Neural crest cell (in vitro differentiated cells): ENCODE results near the gene SOCS3. TPM values are rescaled to one million over a fixed set of nuclear protein-coding genes. Genes with fewer than 3 reads are reported as not detected.

ENCODE experiments used
- DNase-seq: peaks from one replicate; pipeline ENCODE4 v3.0.0; 2021; ENCODE audit warnings: low read depth, mixed read lengths, low spot score
- H3K27ac Mint-ChIP-seq: one replicate; pipeline ENCODE4 v1.8.0; 2021; ENCODE audit warnings: mild to moderate bottlenecking, mixed read lengths; ENCODE audit not compliant: unreplicated experiment
- H3K27me3 Mint-ChIP-seq: 2 replicates; pipeline ENCODE4 v1.8.0; 2021; ENCODE audit warnings: low read depth, mild to moderate bottlenecking, mixed read lengths
- H3K36me3 Mint-ChIP-seq: 2 replicates; pipeline ENCODE4 v1.8.0; 2021; ENCODE audit warnings: low read depth, mild to moderate bottlenecking, mixed read lengths
- H3K4me1 Mint-ChIP-seq: 2 replicates; pipeline ENCODE4 v1.8.0; 2021; ENCODE audit warnings: mixed read lengths
- H3K4me3 Mint-ChIP-seq: one replicate; pipeline ENCODE4 v1.8.0; 2021; ENCODE audit warnings: mild to moderate bottlenecking, mixed read lengths
- H3K9me3 Mint-ChIP-seq: 2 replicates; pipeline ENCODE4 v1.8.0; 2021; ENCODE audit warnings: mixed read lengths
- CTCF ChIP-seq: fragments of 200-600 bp; sonication (generic); conservative IDR thresholded peaks from 2 replicates; pipeline ENCODE4 v1.5.0; 2021; ENCODE audit warnings: antibody characterized with exemption, mild to moderate bottlenecking
- total RNA-seq: library from RNA; stranded (reverse); gene quantifications from 2 replicates; pipeline ENCODE4 v1.2.1, GENCODE V29; 2021

The SOCS3 gene
- total RNA-seq, 1 donor from 2014 or later = 6.1 TPM

- no peak for TF ChIP-seq CTCF
- no peaks in the 10 kb centered on the region for H3K9me3 Mint-ChIP-seq
- peaks cover 4% of the 10 kb centered on the region for H3K36me3 Mint-ChIP-seq
- H3K4me1 Mint-ChIP-seq = no peaks in the 10 kb centered on the region
- no peak overlapping the region for H3K27ac Mint-ChIP-seq
- DNase-seq = no peak
- H3K27me3 Mint-ChIP-seq = no peaks in the 10 kb centered on the region
- H3K4me3 Mint-ChIP-seq = no peak overlapping the region
Measured at GRCh38 chr17:78399693-78400144, 39.8 kb upstream of the SOCS3 start.

GRCh38 chr17:78399028-78399692 lies 39.3 kb upstream of the SOCS3 start:
- DNase-seq = no peak
- peaks cover 4% of the 10 kb centered on the region for H3K36me3 Mint-ChIP-seq
- no peak overlapping the region for H3K27ac Mint-ChIP-seq
- H3K9me3 Mint-ChIP-seq = no peaks in the 10 kb centered on the region
- no peak for TF ChIP-seq CTCF
- H3K4me3 Mint-ChIP-seq = no peak overlapping the region
- no peaks in the 10 kb centered on the region for H3K27me3 Mint-ChIP-seq
- H3K4me1 Mint-ChIP-seq = no peaks in the 10 kb centered on the region

GRCh38 chr17:78398390-78398789 lies 38.5 kb upstream of the SOCS3 start:
- peaks cover 4% of the 10 kb centered on the region for H3K36me3 Mint-ChIP-seq
- H3K4me3 Mint-ChIP-seq = no peak overlapping the region
- DNase-seq = no peak
- H3K9me3 Mint-ChIP-seq = no peaks in the 10 kb centered on the region
- no peaks in the 10 kb centered on the region for H3K27me3 Mint-ChIP-seq
- TF ChIP-seq CTCF = no peak
- no peak overlapping the region for H3K27ac Mint-ChIP-seq
- H3K4me1 Mint-ChIP-seq = no peaks in the 10 kb centered on the region

GRCh38 chr17:78397681-78398101 lies 37.8 kb upstream of the SOCS3 start:
- peaks cover under 1% of the 10 kb centered on the region for H3K36me3 Mint-ChIP-seq
- H3K27ac Mint-ChIP-seq = no peak overlapping the region
- no peaks in the 10 kb centered on the region for H3K4me1 Mint-ChIP-seq
- no peaks in the 10 kb centered on the region for H3K9me3 Mint-ChIP-seq
- TF ChIP-seq CTCF = no peak
- no peak for DNase-seq
- no peak overlapping the region for H3K4me3 Mint-ChIP-seq
- H3K27me3 Mint-ChIP-seq = no peaks in the 10 kb centered on the region

- Mint-ChIP-seq H3K27ac (no peak overlapping the region), H3K36me3 (no peaks in the 10 kb centered on the region), H3K27me3 (no peaks in the 10 kb centered on the region), H3K9me3 (no peaks in the 10 kb centered on the region), H3K4me1 (peaks cover 3% of the 10 kb centered on the region), H3K4me3 (no peak overlapping the region)
- no peak for DNase-seq
- TF ChIP-seq CTCF = no peak
Measured at GRCh38 chr17:78396441-78397337, 36.8 kb upstream of the SOCS3 start.
